ENCODE measurements around the gene MYOM1.

GRCh38 chr18:3213300-3214059 is 6.3 kb downstream of the MYOM1 start:
- TF ChIP-seq CTCF (IDR thresholded peaks at IDR 0.05): no peak
- TF ChIP-seq POLR2AphosphoS5 (IDR thresholded peaks at IDR 0.05): no peak
